SK-N-SH (cell line): Measurements from ENCODE around the gene CCDC148. TPM values are rescaled to one million over a fixed set of nuclear protein-coding genes. Genes with fewer than 3 reads are reported as not detected.

Source experiments
- CTCF ChIA-PET: fragments of 300-600, 350-600 bp; formaldehyde crosslinking; extraction: SDS; loops from one replicate; lab custom pipeline; 2021; lab: Yijun Ruan, JAX
- POLR2A ChIA-PET: fragments of 350-600 bp; sonication (Branson Sonifier 250); formaldehyde crosslinking; extraction: SDS; loops from one replicate; lab custom pipeline; 2020; ENCODE audit warnings: antibody characterized with exemption, inconsistent platforms; lab: Yijun Ruan, JAX
- DNase-seq: peaks from one replicate; pipeline ENCODE4 v3.0.0; 2012
- H2AFZ ChIP-seq: fragments of 200-600 bp; sonication (generic); 2 replicates; pipeline ENCODE4 v1.8.1; 2016; ENCODE audit warnings: antibody characterized with exemption, mild to moderate bottlenecking, low read depth
- H3F3A ChIP-seq: fragments of 200-600 bp; sonication (generic); replicated peaks from 2 replicates; pipeline ENCODE3; 2016; ENCODE audit warnings: antibody characterized with exemption, mild to moderate bottlenecking; ENCODE audit not compliant: insufficient read depth
- H3K27ac ChIP-seq, 2 experiments: fragments of 200-500 bp in 1 of 2; fragments of 200-600 bp in 1 of 2; sonication (Bioruptor generic) in 1 of 2; sonication (generic), shearing (Covaris generic) in 1 of 2; 2 replicates each; pipeline versions ENCODE4 v1.5.1 to v1.6.1; 2014 to 2016; ENCODE audit warnings: low read depth in 2 of 2, inconsistent platforms in 1 of 2, low read length in 1 of 2, mild to moderate bottlenecking in 1 of 2, mixed read lengths in 1 of 2
- H3K27me3 ChIP-seq: fragments of 200-600 bp; sonication (generic), shearing (Covaris generic); 2 replicates; pipeline ENCODE4 v1.6.1; 2016; ENCODE audit warnings: mixed run types; ENCODE audit not compliant: insufficient read depth
- H3K36me3 ChIP-seq, 2 experiments: fragments of 200-500 bp in 1 of 2; fragments of 200-600 bp in 1 of 2; sonication (Bioruptor generic) in 1 of 2; sonication (generic) in 1 of 2; replicated peaks in 1 of 2; 2 replicates each; pipeline versions ENCODE3 to v1.5.1; 2014 to 2016; ENCODE audit warnings: low read length in 1 of 2, mild to moderate bottlenecking in 1 of 2; ENCODE audit not compliant: insufficient read depth in 2 of 2, control insufficient read depth in 1 of 2
- H3K4me1 ChIP-seq, 2 experiments: fragments of 200-500 bp in 1 of 2; fragments of 200-600 bp in 1 of 2; sonication (Bioruptor generic) in 1 of 2; sonication (generic), shearing (Covaris generic) in 1 of 2; 2 replicates each; pipeline versions ENCODE4 v1.5.1 to v1.6.1; 2014 to 2016; ENCODE audit warnings: low read depth in 1 of 2, low read length in 1 of 2, mixed run types in 1 of 2; ENCODE audit not compliant: insufficient read depth in 2 of 2, control insufficient read depth in 1 of 2
- H3K4me2 ChIP-seq: fragments of 200-600 bp; sonication (generic), shearing (Covaris generic); 2 replicates; pipeline ENCODE4 v1.6.1; 2017; ENCODE audit warnings: mixed run types
- H3K4me3 ChIP-seq, 2 experiments: fragments of 200-500 bp in 1 of 2; fragments of 200-600 bp in 1 of 2; sonication (Bioruptor generic) in 1 of 2; sonication (generic), shearing (Covaris generic) in 1 of 2; 2 replicates each; pipeline versions ENCODE4 v1.5.1 to v1.8.1; 2014 to 2016; ENCODE audit warnings: low read depth in 2 of 2, inconsistent platforms in 1 of 2, low read length in 1 of 2, mild to moderate bottlenecking in 1 of 2, mixed read lengths in 1 of 2, moderate library complexity in 1 of 2
- H3K79me2 ChIP-seq: fragments of 200-600 bp; sonication (generic); 2 replicates; pipeline ENCODE4 v1.8.1; 2017; ENCODE audit warnings: mild to moderate bottlenecking; ENCODE audit not compliant: insufficient read depth
- H3K9ac ChIP-seq: fragments of 200-600 bp; sonication (generic); 2 replicates; pipeline ENCODE4 v1.6.1; 2017; ENCODE audit warnings: mixed run types
- H3K9me2 ChIP-seq: fragments of 200-600 bp; sonication (generic); 2 replicates; pipeline ENCODE4 v1.6.1; 2017; ENCODE audit warnings: mixed run types
- H3K9me3 ChIP-seq: fragments of 200-600 bp; sonication (generic); 2 replicates; pipeline ENCODE4 v1.6.1; 2017; ENCODE audit warnings: mixed run types, mild to moderate bottlenecking, moderate library complexity
- H4K20me1 ChIP-seq: fragments of 200-600 bp; sonication (generic); 2 replicates; pipeline ENCODE4 v1.6.1; 2017; ENCODE audit warnings: mild to moderate bottlenecking, mixed run types; ENCODE audit not compliant: insufficient read depth
- CTCF ChIP-seq: fragments of 200-600 bp; sonication (generic); IDR thresholded peaks from 2 replicates; pipeline ENCODE4 v1.6.1; 2017; ENCODE audit warnings: antibody characterized with exemption, mild to moderate bottlenecking, moderate library complexity
- ELF1 ChIP-seq: IDR thresholded peaks from 2 replicates; pipeline ENCODE4 v1.4.0; 2012
- EP300 ChIP-seq, 2 experiments: IDR thresholded peaks; 2 replicates each; pipeline versions ENCODE4 v1.4.0 to v1.6.1; 2012; ENCODE audit warnings: borderline replicate concordance in 1 of 2, low read depth in 1 of 2, low read length in 1 of 2
- EZH2phosphoT487 ChIP-seq: fragments of 200-600 bp; sonication (generic); IDR thresholded peaks from 2 replicates; pipeline ENCODE4 v1.6.1; 2017; ENCODE audit warnings: low read depth, mixed run types, mild to moderate bottlenecking, antibody characterized with exemption, moderate library complexity, borderline replicate concordance
- GATA2 ChIP-seq: sonication (generic); formaldehyde crosslinking; IDR thresholded peaks from 2 replicates; pipeline ENCODE4 v1.5.0; 2020; ENCODE audit warnings: mild to moderate bottlenecking, missing genetic modification reagents
- JUND ChIP-seq: IDR thresholded peaks from 2 replicates; pipeline ENCODE4 v1.4.0; 2012
- MXI1 ChIP-seq: IDR thresholded peaks from 2 replicates; pipeline ENCODE4 v1.6.1; 2012; ENCODE audit warnings: mild to moderate bottlenecking, low read depth, low read length, improper control_type of control experiment
- POLR2AphosphoS5 ChIP-seq: IDR thresholded peaks from 2 replicates; pipeline ENCODE4 v1.6.1; 2012; ENCODE audit warnings: low read depth, low read length
- RAD21 ChIP-seq: IDR thresholded peaks from 2 replicates; pipeline ENCODE4 v1.6.1; 2012; ENCODE audit warnings: mild to moderate bottlenecking, low read length
- RCOR1 ChIP-seq: fragments of 150-350 bp; IDR thresholded peaks from 2 replicates; pipeline ENCODE4 v1.6.1; 2017; ENCODE audit warnings: antibody characterized with exemption, low read length
- REST ChIP-seq: IDR thresholded peaks from 2 replicates; pipeline ENCODE4 v1.6.1; 2012; ENCODE audit warnings: mild to moderate bottlenecking, low read depth, low read length, moderate library complexity
- RXRA ChIP-seq: IDR thresholded peaks from 2 replicates; pipeline ENCODE4 v1.4.0; 2012; ENCODE audit warnings: low read depth, mild to moderate bottlenecking, borderline replicate concordance
- TAF1 ChIP-seq: IDR thresholded peaks from 2 replicates; pipeline ENCODE4 v1.6.1; 2012; ENCODE audit warnings: low read depth, mild to moderate bottlenecking, low read length, moderate library complexity, borderline replicate concordance
- TEAD4 ChIP-seq: IDR thresholded peaks from 2 replicates; pipeline ENCODE4 v1.4.0; 2012; ENCODE audit warnings: mild to moderate bottlenecking, borderline replicate concordance; ENCODE audit not compliant: insufficient read depth
- WGBS: methylation state at CpG from one replicate; pipeline ENCODE4 v1.1.6; 2017; ENCODE audit warnings: low lambda C conversion rate; 5-methylcytosine and 5-hydroxymethylcytosine counted together
- polyA plus RNA-seq, 3 experiments: library from polyadenylated mRNA; depleted of rRNA; stranded (reverse); fragments of >200 nt; gene quantifications; 2 replicates each; pipeline ENCODE4 v1.2.3, GENCODE V29; 2012
- TF ChIP-seq, protein P1 (sequence below): fragments of 150-350 bp; IDR thresholded peaks from 2 replicates; pipeline ENCODE4 v1.6.1; 2017; ENCODE audit warnings: antibody characterized with exemption, low read length, low read depth, borderline replicate concordance

The CCDC148 gene
- polyA plus RNA-seq, 1 of the 3 experiments (the other 2 are of a cell fraction) = 0.18 TPM

GRCh38 chr2:158140201-158140600, 316.4 kb downstream of the CCDC148 start:
- Histone ChIP-seq H4K20me1 (no peaks in the 10 kb centered on the region), H3K4me2 (no peak overlapping the region), H3K79me2 (no peaks in the 10 kb centered on the region), H2AFZ (no peak overlapping the region), H3K9ac (no peak overlapping the region), H3K27ac (no peak overlapping the region), H3K9me2 (no peaks in the 10 kb centered on the region), H3F3A (no peaks in the 10 kb centered on the region), H3K36me3 (no peaks in the 10 kb centered on the region), H3K9me3 (no peaks in the 10 kb centered on the region), H3K4me3 (no peak overlapping the region), H3K27me3 (no peaks in the 10 kb centered on the region), H3K4me1 (no peaks in the 10 kb centered on the region)
- no peak for TF ChIP-seq ELF1
- TF ChIP-seq RAD21 = no peak
- TF ChIP-seq TAF1 = no peak
- no peak for TF ChIP-seq CTCF
- no peak for TF ChIP-seq JUND
- TF ChIP-seq, protein P1, sequence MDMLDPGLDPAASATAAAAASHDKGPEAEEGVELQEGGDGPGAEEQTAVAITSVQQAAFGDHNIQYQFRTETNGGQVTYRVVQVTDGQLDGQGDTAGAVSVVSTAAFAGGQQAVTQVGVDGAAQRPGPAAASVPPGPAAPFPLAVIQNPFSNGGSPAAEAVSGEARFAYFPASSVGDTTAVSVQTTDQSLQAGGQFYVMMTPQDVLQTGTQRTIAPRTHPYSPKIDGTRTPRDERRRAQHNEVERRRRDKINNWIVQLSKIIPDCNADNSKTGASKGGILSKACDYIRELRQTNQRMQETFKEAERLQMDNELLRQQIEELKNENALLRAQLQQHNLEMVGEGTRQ = no peak
- TF ChIP-seq POLR2AphosphoS5 = no peak
- no peak for TF ChIP-seq GATA2
- TF ChIP-seq EZH2phosphoT487 = no peak
- no peak for TF ChIP-seq RXRA
- no peak for TF ChIP-seq MXI1
- TF ChIP-seq REST = no peak
- CTCF ChIA-PET = interaction anchor here (1.3 to 1.6 kb wide), 2 partner anchors 20 to 614 kb away, joined by 3 read pairs; no protein-coding TSS in a partner anchor
- 60% methylated on average over 1 of the region's 1 CpG for WGBS
- no peak for DNase-seq
- POLR2A ChIA-PET = no interaction called here

DNA sequence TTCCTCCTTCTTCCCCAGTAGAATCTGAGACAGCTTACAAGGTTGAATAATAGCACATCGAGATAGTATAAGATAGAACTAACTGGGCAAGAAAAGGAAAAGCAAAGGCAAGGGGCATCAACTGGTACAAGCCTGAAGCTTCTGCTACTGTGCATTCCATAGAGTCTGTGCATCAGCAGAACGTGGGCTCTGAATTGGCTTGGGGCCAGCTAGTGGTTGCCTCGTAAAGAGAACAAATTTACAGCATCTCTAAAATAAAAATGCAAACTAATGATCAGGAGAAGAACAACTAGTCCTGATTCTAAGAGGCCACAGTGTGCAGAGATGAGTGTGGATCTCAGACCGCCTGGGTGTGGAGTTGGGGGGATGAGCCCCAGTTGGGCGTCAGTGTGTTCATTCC, 318.3 kb downstream of the CCDC148 start:
- DNase-seq = no peak
- CTCF ChIA-PET = no interaction called here
- H3K4me1 ChIP-seq = no peaks in the 10 kb centered on the region
- POLR2A ChIA-PET = no interaction called here
- no peaks in the 10 kb centered on the region for H3K9me3 ChIP-seq
- H3K79me2 ChIP-seq = no peaks in the 10 kb centered on the region
- H2AFZ ChIP-seq = no peak overlapping the region
- H3K27ac ChIP-seq = no peak overlapping the region
- H3K4me3 ChIP-seq = no peak overlapping the region
- no peaks in the 10 kb centered on the region for H3K36me3 ChIP-seq
- 46% methylated on average over 5 of the region's 5 CpGs for WGBS
- no peaks in the 10 kb centered on the region for H4K20me1 ChIP-seq
- TF ChIP-seq EP300 (IDR thresholded peaks at IDR 0.05; ENCODE audit: borderline replicate concordance in 1 of 2, low read depth in 1 of 2, low read length in 1 of 2) (no peak), CTCF (no peak), RCOR1 (no peak), TEAD4 (no peak)
- no peaks in the 10 kb centered on the region for H3K27me3 ChIP-seq
- no peaks in the 10 kb centered on the region for H3F3A ChIP-seq
- no peak overlapping the region for H3K4me2 ChIP-seq
- no peak overlapping the region for H3K9ac ChIP-seq
- no peaks in the 10 kb centered on the region for H3K9me2 ChIP-seq
